Smooth muscle cell of the brain vasculature (primary cell): Measurements from ENCODE around the gene PRDX5.

ENCODE experiments used
- DNase-seq: peaks from one replicate; pipeline ENCODE4 v3.0.0-alpha.2; 2012; ENCODE audit warnings: low read depth, low spot score

Gene PRDX5

DNA sequence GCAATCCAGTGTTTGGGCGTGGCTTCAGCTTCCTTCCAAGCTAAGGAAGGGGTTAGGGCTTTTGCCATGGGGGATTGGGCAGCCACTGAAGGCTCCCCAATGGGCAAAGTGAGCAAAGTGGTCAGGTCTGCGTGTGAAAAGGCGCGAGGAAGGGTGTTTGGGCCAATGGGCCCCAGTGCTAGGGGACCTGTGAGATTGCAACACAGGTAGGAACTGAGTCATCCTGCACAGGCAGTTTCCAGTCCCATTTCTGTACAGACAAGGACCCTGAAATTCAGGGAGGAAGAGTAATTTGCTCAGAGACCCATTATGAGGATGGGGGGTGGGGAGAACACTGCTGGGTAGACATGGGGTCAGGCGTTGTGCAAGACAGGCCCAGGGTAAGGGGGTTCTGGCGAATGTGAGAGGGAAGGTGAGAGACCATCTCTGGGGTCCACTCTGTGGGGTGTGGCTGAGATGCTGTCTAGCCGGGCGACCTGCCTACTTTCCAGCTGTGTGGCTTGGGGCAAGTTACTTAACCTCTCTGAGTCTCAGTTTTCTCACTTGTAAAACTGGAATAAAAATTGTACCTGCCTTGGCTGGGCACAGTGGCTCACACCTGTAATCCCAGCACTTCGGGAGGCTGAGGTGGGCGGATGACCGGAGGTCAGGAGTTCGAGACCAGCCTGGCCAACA is 29.4 kb downstream of the PRDX5 start:
- DNase-seq: no peak

DNA sequence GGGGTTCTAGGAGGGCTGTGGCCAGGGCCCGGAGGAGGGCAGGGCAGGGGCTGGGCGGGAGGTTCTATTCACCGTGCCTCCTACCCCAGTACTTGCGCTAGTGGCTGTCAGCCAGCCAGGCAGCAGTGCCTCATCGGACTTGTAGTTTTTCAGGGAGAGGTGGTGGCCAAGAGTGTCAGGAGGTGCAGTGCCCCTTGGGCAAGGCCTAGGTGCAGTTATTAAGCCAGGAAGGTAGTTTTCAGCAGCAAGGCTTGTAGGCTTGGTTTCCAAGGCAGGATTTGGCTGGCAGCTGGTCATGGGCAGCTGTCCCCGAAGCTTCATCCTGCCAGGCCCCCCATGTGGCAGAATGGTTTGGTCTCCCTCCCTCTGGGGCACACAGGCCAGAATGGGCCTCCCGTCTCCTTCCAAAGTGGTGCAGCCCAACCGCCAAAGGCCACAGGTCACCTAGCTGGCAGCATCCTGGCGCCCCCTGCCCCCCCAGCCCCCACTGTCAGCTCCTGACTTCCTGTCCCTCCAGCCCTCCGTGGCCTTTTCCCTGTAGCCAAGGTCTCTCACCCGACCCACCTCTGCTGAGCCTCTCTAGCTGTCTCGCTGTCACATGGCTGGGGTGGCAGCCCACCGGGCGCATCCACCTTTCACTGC is 30.6 kb downstream of the PRDX5 start:
- DNase-seq: no peak

DNA sequence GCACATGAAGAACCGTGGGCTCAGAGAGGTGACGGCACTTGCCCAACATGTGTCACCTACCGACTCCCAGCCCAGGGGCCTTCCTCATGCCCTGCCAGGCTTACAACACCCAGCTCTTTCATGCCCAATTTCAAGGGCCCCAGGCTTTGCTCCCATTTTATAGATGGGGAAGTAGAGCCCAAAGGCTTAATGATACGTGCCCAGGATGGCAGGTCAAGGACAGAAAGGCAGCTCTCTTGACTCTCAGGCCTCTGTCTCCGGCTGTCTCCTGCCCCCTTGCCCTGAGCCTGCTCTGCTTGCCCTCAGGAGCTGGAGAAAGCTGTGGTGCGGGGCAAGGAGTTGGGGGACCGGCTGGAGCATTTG is 31.1 kb downstream of the PRDX5 start:
- DNase-seq: no peak

DNA sequence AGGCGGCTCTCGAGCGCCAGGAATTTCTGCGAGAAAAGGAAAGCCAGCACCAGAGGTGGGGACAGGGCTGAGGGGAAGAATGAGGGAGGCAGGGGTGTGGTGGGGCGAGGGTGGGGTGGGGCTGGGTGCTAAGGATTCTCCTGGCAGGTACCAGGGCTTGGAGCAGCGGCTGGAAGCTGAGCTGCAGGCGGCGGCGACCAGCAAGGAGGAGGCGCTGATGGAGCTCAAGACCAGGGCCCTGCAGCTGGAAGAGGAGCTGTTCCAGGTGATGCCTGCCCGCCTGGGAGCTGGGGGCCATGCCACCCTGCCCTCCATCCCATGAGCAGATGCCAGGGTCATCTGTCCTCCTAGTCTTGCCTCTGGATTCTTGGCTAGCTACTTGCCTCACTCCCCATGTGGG is 31.5 kb downstream of the PRDX5 start:
- DNase-seq: no peak

DNA sequence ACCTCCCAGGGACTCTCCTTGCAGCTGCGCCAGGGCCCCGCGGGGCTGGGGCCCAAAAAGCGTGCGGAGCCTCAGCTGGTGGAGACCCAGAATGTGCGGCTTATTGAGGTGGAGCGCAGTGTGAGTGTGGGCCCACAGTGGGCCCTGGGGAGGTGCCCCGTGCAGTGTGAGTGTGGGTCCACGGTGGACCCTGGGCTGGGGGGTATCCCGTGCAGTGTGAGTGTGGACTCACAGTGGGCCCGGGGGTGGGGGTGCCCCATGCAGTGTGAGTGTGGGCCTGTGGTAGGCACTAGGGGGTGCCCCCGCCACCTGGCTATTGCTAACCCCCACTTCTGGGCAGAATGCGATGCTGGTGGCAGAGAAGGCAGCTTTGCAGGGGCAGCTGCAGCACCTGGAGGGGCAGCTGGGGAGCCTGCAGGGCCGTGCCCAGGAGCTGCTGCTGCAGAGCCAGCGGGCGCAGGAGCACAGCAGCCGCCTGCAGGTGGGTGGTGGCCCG is 33.3 kb downstream of the PRDX5 start:
- no peak for DNase-seq

DNA sequence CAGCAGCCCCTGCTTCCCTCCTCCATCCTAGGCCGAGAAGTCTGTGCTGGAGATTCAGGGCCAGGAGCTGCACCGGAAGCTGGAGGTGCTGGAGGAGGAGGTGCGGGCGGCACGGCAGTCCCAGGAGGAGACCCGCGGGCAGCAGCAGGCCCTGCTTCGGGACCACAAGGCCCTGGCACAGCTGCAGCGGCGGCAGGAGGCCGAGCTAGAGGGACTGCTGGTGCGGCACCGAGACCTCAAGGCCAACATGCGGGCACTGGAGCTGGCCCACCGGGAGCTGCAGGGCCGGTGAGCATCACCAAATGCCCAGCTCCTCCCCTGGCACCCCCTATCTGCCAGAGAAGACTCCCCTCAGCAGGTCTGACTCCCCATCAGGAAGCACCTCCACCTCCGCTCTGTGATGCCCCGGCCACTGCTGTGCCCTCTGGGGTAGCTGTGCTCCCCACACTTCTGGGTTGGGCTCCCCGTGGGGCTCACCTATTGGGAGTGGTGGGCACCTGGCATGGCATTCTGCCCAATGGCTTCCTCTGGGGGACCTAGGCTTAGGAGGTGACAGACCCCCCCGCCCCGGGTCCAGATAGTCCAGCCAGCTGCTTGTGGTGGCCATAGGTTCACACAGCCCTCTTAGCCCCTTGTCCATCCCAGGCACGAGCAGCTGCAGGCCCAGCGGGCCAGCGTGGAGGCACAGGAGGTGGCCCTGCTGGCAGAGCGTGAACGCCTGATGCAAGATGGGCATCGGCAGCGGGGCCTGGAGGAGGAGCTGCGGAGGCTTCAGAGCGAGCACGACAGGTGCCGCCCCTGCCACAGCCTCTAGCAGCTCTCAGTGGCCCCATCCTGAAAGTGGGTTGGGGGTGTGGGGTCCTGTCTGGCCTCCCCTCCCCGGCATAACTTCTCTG is 34.4 kb downstream of the PRDX5 start:
- DNase-seq: no peak

DNA sequence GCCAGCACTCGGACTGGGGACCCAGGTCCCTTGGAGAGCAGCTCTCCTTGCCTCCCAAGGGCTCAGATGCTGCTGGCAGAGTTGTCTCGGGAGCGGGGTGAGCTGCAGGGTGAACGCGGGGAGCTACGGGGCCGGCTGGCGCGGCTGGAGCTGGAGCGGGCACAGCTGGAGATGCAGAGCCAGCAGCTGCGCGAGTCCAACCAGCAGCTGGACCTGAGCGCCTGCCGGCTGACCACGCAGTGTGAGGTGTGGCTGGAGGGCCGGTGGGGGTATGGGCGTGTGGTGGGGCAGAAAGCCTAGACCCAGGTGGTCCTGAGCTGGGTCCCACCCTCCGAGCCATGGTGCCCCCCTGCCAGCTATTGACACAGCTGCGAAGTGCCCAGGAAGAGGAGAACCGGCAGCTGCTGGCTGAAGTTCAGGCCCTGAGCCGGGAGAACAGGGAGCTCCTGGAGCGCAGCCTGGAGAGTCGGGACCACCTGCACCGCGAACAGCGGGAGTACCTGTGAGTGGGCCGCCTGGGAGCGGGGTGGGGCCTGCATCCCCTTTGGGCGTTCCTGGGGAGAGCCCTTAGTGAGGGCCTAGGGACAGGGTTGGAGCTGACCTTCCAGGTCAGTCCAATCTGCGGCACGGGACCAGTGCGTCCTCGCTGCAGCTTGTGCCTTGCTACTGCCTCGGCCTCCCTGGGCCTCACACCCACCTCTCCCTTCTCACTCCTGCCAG is 35.2 kb downstream of the PRDX5 start:
- no peak for DNase-seq

DNA sequence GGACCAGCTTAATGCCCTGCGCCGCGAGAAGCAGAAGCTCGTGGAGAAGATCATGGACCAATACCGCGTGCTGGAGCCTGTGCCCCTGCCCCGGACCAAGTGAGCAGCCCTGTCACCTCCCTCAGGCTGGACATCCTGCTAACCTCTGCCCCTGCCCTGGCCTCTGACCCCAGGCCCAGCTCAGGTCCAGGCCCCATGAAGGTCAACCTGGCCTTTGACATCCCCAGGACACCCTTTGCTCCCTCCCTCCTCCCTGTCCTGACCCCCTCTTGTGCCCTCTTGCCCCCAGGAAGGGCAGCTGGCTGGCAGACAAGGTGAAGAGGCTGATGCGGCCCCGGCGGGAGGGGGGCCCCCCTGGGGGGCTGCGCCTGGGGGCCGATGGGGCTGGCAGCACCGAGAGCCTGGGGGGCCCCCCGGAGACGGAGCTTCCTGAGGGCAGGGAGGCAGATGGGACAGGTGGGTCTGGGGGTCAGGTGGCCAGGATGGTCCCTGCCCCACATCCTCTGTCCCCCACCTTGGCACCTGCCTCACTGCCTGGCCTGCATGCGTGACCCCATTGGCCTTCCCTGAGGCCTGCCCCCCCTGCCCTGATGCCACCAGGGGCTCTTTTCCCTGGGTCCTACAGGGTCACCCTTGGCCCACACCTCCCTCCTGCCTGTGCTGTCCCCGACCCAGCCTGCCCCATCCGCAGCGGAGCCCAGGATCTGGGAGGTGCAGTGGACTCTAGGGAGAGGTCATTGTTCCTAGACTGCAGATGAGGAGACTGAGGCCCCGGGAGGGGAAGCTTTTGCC is 36.0 kb downstream of the PRDX5 start:
- DNase-seq: no peak

DNA sequence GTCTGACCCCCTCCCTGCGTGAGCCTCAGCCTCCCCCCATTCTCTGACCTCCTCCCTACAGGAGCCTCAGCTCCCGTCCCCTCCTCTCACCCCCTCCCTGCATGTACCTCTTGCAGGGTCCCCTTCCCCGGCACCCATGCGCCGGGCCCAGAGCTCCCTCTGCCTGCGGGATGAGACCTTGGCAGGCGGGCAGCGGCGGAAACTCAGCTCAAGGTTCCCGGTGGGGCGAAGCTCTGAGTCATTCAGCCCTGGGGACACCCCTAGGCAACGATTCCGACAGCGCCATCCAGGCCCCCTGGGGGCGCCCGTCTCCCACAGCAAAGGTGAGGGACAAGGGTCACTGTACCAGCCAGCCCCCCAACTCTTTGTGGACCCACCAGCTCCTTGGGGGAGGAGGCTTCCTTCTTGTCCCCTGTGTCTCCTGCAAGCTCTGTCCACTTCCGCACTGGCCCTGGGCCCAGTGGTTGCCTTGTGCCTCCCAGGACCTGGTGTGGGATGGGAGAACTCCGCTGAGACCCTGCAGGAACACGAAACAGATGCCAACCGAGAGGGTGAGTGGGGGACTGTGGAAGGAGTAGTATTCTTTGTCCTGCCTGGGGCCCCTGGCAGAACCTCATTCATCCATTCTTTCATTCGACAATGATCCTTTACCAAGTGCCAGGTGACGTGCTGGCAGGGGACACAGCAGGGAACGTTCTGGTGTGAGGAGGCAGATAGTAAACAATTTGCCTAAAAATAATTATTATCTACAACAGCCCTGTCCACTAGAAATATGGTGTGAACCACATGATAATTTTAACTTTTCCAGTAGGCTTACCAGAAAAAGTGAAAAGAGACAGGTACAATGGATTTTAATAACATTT is 37.4 kb downstream of the PRDX5 start:
- no peak for DNase-seq

DNA sequence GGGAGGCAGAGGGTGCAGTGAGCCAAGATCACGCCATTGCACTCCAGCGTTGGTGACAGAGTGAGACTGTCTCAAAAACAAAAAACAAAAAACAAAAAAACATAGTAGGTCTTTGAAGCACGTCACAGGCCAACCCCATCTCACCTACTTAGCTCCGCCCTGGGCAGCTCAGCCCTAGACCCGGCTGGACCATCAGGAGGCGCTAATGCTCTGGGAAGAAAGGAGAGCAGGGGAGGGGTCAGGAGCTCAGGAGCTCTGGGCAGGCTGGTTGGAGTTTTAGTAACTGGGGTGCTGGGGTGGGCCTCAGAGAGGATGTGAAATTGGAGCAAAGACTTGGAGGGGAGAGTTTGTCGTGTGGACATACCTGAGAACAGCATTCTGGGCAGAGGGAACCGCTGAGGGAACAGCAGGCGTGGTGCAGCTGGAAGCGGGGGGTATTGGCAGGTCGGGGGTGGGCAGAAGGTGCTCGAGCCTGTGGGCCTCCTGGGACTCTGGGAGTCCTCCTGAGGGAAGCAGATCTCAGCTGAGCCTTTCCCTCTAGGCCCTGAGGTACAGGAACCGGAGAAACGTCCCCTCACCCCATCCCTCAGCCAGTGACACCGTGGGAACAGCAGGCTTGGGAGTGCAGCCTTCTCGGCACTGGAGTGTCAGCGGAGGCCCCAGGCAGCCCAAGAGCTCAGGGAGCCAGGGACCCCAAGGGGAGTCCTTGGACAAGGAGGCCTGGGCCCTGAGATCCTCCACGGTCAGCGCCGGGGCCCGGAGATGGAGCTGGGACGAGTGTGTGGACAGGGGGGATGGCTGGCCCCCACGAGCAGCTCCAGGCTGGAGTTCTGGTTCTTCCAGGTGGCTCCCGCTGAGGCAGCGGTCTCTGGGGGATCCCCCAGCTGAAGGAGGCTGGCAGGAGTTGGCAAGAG is 38.8 kb downstream of the PRDX5 start:
- no peak for DNase-seq

DNA sequence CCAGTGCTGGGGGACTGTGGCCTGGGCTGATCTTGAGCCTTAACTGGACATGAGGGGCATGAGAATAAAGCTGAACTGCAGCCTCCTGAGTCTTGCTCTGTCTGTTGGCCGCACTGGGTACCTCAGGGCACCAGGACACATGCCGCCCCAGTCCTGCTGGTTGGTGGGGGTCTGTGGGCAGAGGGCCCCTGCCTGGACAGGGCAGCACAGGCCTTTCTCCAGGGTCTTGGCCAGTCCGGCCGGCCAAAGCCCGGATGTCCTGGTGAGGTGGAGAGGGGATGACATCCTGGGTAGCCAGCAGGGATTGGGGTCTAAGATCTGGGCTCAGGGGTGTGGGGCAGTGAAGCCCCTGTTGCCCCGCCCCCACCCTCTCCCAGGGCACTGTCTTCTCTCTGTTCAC is 39.5 kb downstream of the PRDX5 start:
- no peak for DNase-seq

DNA sequence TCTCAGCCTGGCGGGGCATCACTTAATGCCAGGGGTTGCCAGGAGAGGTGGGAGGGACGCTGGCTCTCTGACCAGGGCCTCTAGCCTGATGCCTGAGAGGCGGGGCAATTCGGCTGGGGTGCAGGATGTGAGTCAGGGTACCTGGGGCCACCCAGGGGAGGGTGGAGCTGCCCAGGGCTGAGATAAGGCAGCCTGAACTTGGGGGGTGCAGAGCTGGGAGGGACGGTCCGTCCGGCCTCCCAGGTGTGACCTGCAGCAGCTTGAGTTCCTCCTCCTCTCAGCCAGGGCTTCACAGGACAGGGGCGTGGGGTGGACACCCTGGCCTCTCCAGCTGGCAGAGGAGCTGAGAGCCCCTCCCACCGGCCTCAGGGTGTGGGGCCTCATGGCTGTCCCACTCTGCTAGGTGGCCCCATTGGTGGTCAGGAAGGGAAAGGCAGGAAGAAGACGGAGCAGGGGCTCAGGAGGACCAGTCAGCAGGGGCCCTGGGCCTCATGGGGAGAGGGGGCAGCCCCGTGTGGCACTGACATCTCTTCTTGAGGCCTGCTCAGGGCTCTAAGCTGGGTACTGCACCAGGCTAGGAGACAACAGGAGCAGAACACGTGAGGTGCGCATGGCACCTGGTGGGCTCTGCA is 40.1 kb downstream of the PRDX5 start:
- DNase-seq: no peak

DNA sequence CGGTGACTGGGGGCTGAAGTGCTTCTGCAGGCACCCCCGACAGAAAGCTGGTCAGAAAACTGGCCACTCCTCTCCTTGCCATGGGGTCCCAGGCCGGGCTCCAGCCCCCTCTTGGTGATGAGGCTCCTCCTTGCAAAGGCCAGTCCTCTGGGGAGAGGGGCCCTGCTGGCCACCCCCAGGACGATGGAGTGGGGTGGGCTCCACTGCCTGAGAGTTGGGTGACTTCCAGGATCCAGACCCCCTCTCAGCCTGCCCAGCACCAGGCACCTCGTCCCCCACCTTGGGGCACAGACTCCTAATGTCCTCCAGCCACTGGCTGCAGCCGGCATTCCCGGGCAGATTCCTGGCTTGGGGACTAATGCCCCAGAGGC is 40.6 kb downstream of the PRDX5 start:
- DNase-seq: no peak

DNA sequence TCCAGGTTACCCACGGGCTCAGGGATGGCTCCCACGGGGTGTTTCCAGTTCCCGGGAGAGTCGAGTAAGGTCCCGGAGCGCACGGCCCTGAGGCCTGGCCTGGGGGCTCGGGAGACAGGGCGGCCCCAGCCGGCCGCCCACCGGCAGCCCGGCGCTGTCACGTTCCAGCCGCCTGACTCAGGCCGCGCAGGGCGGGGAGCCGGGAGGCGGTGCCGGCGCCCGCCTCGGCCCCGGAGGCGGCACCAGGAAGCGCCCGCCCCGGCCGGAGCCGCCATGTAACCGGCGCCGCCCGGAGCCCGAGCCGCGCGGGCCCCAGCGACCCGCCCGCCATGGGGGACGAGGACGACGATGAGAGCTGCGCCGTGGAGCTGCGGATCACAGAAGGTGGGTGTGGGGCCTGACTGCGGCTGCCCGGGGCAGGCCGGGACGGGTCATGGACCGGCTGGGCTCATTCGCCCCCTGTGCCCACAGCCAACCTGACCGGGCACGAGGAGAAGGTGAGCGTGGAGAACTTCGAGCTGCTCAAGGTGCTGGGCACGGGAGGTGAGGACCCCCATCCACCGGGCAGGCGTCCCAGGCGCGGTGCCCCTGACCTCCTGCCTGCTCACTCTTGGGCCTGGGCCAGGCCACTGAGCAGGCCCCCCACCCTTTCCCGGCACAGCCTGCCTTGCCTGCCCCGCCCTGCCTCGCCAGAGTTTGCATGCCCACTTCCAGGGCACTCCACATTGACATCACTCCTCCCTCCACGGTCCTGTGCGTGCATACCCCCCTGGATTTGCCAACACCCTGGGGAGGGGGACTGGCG is 41.2 kb downstream of the PRDX5 start, which contains the start of gene RPS6KA4:
Gene RPS6KA4, plus strand, starts transcription at position 256 of the 805 bp plus-strand sequence. Its CDS starts 74 bp downstream, at position 330.
- no peak for DNase-seq

DNA sequence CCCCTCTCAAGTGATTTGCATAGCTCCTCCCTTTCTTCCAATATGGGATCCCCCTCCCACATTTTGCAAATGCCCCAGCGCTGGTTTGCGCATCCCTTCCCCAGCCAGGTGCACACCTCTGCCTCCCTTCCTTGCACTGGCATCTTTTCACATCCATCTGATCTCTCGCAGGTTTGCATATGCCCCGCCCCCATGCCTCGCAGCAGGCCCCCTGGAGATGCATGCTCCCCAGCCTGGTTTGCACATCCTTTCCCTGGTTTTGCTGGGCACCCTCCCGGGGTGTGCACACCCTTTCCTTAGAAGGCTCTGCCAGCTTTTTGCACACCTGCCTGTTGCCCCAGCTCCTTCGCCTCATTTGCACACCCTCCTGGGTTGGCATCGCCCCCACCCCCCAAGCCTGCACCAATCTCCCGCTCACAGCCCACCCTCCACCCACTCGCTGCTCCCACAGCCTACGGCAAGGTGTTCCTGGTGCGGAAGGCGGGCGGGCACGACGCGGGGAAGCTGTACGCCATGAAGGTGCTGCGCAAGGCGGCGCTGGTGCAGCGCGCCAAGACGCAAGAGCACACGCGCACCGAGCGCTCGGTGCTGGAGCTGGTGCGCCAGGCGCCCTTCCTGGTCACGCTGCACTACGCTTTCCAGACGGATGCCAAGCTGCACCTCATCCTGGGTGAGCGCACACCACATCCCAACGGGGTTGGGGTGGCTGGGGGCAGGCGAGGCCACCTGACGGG is 42.0 kb downstream of the PRDX5 start:
- no peak for DNase-seq

DNA sequence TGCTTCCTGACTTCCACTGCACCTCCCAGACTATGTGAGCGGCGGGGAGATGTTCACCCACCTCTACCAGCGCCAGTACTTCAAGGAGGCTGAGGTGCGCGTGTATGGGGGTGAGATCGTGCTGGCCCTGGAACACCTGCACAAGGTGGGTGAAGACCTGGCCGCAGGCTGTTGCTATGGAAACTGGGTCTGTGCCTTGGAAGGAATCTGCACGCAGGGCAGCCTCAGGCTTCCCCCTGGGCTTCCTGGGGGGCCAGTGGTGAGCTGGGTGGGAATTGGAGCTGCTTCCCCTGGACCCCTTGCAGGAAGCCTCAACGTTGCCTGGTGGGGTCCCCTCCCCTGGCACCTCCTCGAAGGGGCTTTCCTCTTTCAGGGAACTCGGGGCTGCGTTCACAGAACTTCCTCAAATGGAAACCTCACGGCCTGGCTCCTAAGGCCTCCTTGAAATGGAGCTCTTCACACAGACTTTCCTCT is 42.6 kb downstream of the PRDX5 start:
- DNase-seq: no peak

DNA sequence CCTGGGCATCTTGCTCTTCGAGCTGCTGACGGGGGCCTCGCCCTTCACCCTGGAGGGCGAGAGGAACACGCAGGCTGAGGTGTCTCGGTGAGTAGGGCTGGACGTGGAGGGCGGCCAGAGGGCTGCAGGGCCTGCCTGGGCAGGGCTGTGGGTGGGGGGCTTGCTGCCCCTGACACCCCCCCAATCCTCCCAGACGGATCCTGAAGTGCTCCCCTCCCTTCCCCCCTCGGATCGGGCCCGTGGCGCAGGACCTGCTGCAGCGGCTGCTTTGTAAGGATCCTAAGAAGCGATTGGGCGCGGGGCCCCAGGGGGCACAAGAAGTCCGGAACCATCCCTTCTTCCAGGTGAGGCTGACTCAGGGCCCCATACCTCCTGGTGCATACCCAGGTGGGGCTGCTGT is 43.7 kb downstream of the PRDX5 start:
- DNase-seq: no peak
